Skeletal muscle tissue (tissue), 4 donors: ENCODE data around the gene GRPR. TPM values are rescaled to one million over a fixed set of nuclear protein-coding genes. Genes with fewer than 3 reads are reported as not detected.
"Not testable (repeated sequence)": the region's sequence is repeated elsewhere in the genome, so short reads cannot be mapped to it uniquely, and the experiment has no call there.

ENCODE experiments used
- H3K27ac ChIP-seq: one replicate; pipeline ENCODE4 v1.7.0; 2013; ENCODE audit warnings: mild to moderate bottlenecking, low read depth, low read length, inconsistent platforms
- H3K27me3 ChIP-seq, 3 donors: one replicate each; pipeline ENCODE4 v1.7.0; 2013; ENCODE audit warnings: low read length in 3 of 3; ENCODE audit not compliant: control insufficient read depth in 3 of 3, insufficient read depth in 3 of 3
- H3K36me3 ChIP-seq, 3 donors: one replicate each; pipeline ENCODE4 v1.7.0; 2013; ENCODE audit warnings: low read length in 3 of 3; ENCODE audit not compliant: control insufficient read depth in 3 of 3, insufficient read depth in 3 of 3
- H3K4me1 ChIP-seq, 3 donors: one replicate each; pipeline ENCODE4 v1.7.0; 2013; ENCODE audit warnings: low read length in 3 of 3, mild to moderate bottlenecking in 3 of 3; ENCODE audit not compliant: control insufficient read depth in 3 of 3, insufficient read depth in 3 of 3
- H3K4me3 ChIP-seq, 3 donors: one replicate each; pipeline ENCODE4 v1.7.0; 2013; ENCODE audit warnings: low read length in 3 of 3
- H3K9ac ChIP-seq, 3 donors: one replicate each; pipeline ENCODE4 v1.7.0; 2013; ENCODE audit warnings: low read length in 3 of 3, mild to moderate bottlenecking in 3 of 3, moderate library complexity in 2 of 3, low read depth in 1 of 3
- H3K9me3 ChIP-seq, 3 donors: one replicate each; pipeline ENCODE4 v1.7.0; 2013; ENCODE audit warnings: low read length in 3 of 3; ENCODE audit not compliant: control insufficient read depth in 3 of 3
- total RNA-seq: library from RNA; depleted of rRNA; stranded (reverse); fragments of >200 nt; gene quantifications from one replicate; pipeline ENCODE4 v1.2.3, GENCODE V29; 2014
- donor health status: Osteomylitis.

Gene GRPR
- total RNA-seq, 1 donor from 2014 or later = 1.0 TPM

DNA sequence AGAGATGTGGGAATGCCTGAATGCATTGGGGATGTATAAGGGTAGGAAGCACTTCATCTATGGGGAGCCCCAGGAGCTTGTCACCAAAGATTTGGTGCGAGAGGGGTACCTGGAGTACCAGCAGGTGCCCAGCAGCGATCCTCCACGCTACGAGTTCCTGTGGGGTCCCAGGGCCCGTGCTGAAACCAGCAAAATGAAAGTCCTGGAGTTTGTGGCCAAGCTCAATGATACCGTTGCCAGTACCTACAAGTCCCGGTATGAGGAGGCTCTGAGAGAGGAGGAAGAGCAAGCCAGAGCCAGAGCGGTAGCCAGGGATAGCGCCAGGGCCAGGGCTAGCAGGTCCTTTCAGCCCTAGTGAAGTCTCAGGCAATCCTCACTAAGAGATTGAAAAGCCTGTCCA is 47.7 kb downstream of the GRPR start:
- H3K27me3 ChIP-seq = peaks cover 0 to 3% (median 0%) of the 10 kb centered on the region in 3 donors
- H3K4me1 ChIP-seq = no peaks in the 10 kb centered on the region
- no peaks in the 10 kb centered on the region for H3K36me3 ChIP-seq
- H3K4me3 ChIP-seq = no peak overlapping the region
- H3K27ac ChIP-seq = no peak overlapping the region
- peaks cover 0 to 5% (median 0%) of the 10 kb centered on the region in 3 donors for H3K9me3 ChIP-seq
- no peak overlapping the region for H3K9ac ChIP-seq

DNA sequence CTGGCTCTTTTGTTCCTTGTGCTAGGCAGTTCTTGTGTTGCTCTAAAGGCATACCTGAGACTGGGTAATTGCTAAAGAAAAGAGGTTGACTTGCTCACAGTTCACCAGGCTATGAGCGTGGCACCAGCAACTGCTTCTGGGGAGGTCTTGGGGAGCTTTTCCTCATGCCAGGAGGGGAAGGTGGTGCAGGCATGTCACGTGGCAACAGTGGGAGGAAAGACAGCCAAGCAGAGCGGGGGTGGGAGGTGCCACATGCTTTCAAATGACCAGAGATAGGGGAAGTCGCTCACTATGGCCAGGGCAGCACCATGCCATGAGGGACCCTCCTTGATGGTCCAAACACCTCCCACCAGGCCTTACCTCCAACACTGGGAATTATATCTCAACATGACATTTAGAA is 48.6 kb downstream of the GRPR start:
- Histone ChIP-seq H3K36me3 (no peaks in the 10 kb centered on the region), H3K4me1 (no peaks in the 10 kb centered on the region), H3K4me3 (no peak overlapping the region), H3K27ac (no peak overlapping the region), H3K27me3 (peaks cover 0 to 3% (median 0%) of the 10 kb centered on the region in 3 donors), H3K9me3 (peaks cover 0 to 5% (median 0%) of the 10 kb centered on the region in 3 donors), H3K9ac (no peak overlapping the region)

DNA sequence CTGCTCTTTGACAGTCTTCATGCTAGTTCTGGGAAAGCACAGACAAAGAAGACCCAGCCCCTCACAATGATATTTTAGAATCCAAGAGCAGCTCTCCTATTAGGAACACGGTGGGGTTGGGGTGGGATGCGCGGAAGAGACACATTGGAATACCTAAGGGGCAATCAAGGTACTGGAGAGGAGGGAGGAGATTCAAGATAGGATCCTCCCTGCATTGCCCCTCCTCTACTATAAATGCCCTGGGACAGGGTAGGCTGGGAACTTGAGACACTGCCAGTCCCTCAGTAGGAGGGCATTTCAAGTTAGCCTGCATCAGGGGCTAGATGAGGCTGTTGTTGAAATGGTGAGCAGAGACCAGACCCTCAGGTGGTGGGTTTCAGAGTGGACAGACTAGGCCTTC is 49.0 kb downstream of the GRPR start:
- Histone ChIP-seq H3K4me3 (no peak overlapping the region), H3K27ac (no peak overlapping the region), H3K4me1 (no peaks in the 10 kb centered on the region), H3K36me3 (no peaks in the 10 kb centered on the region), H3K9ac (no peak overlapping the region), H3K9me3 (peaks cover 0 to 5% (median 0%) of the 10 kb centered on the region in 3 donors), H3K27me3 (peaks cover 0 to 3% (median 0%) of the 10 kb centered on the region in 3 donors)

DNA sequence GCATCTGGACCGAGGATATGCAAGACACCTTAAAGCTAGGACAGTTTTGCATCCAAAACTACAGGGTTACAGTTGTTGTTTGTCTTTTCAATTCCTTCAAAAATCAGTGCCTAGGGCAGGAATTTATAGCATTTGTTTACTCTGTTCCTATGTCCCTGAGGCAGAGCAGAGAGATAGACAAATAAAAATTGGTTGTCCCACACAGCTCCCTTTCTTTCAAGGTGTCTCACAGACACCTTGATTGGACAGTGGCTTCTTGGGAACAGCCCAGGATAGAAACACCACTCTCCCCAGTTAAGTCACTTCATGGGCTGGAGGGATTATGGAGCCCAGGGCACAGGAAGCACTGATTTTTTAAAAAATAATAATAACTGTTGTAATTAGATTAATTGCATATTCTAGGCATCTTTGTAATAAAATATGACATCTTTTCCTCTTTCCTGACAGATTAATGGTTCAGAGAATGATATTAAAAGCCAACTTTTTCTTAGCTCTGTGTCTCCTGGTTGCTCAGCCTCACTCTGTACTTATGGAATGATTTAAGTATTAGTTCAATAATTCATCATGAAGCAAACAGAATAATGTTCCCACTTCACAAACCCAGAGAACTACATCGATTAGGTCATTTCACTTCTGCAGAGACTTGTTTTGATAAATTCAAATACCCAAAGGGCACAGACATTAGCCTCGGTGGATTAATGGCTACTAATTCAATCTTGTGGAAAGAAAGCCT is 52.1 kb downstream of the GRPR start:
- no peak overlapping the region for H3K9ac ChIP-seq
- no peak overlapping the region for H3K4me3 ChIP-seq
- peaks cover 0 to 3% (median 0%) of the 10 kb centered on the region in 3 donors for H3K27me3 ChIP-seq
- H3K9me3 ChIP-seq = peaks cover 0 to 5% (median 0%) of the 10 kb centered on the region in 3 donors
- H3K27ac ChIP-seq = no peak overlapping the region
- no peaks in the 10 kb centered on the region for H3K36me3 ChIP-seq
- no peaks in the 10 kb centered on the region for H3K4me1 ChIP-seq

DNA sequence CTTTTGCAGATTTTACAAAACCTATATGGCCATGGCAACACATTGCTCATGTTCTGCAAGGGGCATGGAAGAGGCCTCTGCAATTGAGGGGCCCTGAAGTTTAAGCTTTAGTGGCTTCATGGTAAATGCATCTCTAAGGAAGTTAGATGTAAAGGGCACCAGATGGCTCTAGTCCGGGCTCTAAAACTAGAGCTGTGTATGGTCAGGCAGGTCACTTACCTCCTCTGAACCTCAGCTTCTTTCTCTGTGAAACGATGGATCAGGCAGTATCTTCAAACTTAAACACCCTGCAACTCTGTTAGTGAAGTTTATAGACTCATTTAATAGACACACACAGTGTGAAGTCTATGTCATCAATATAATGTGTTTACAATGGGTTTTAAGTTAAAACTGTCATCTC is 53.9 kb downstream of the GRPR start:
- no peak overlapping the region for H3K9ac ChIP-seq
- peaks cover 0 to 5% (median 0%) of the 10 kb centered on the region in 3 donors for H3K9me3 ChIP-seq
- H3K36me3 ChIP-seq = no peaks in the 10 kb centered on the region

DNA sequence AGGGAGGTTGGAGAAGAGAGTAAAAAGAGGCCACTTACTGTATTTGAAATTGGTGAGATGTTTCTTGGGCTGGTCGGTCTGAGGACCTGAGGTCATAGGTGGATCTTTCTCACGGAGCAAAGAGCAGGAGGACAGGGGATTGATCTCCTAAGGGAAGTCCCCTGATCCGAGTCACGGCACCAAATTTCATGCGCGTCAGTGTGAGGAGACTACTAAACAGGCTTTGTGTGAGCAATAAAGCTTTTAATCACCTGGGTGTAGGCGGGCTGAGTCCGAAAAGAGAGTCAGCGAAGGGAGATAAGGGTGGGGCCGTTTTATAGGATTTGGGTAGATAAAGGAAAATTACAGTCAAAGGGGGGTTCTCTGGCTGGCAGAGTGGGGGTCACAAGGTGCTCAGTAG is 60.5 kb downstream of the GRPR start:
- H3K9me3 ChIP-seq, H3K27ac ChIP-seq, H3K27me3 ChIP-seq, H3K9ac ChIP-seq, H3K4me3 ChIP-seq, H3K36me3 ChIP-seq, H3K4me1 ChIP-seq: not testable (repeated sequence)

More for the DNA sequence above, 53.9 kb downstream of the GRPR start:
- H3K4me1 ChIP-seq = no peaks in the 10 kb centered on the region
- no peak overlapping the region for H3K27ac ChIP-seq
- H3K27me3 ChIP-seq = no peaks in the 10 kb centered on the region
- H3K4me3 ChIP-seq = no peak overlapping the region

DNA sequence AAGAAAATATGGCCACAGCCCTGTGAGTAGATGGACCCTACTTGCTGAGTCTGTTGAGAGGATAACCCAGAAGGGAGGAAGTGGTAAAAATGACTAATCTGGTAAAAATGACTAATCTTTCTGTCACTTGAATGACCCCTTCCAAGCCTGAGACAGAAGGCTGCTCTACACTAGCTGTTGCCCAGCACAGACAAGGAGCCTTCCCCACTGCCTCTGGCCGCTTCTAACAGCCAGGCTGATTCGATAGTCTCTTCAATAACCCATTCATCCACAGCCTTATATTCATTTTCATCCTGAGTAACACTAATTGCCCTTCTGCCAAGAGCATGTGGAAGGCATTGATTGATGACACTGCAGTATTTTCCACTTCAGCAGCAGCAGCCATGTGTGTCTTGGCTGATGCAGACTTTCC is 62.4 kb downstream of the GRPR start:
- H3K27me3 ChIP-seq = no peaks in the 10 kb centered on the region
- H3K9me3 ChIP-seq = no peaks in the 10 kb centered on the region
- H3K36me3 ChIP-seq = no peaks in the 10 kb centered on the region
- no peaks in the 10 kb centered on the region for H3K4me1 ChIP-seq
- H3K27ac ChIP-seq = no peak overlapping the region
- no peak overlapping the region for H3K9ac ChIP-seq
- no peak overlapping the region for H3K4me3 ChIP-seq

DNA sequence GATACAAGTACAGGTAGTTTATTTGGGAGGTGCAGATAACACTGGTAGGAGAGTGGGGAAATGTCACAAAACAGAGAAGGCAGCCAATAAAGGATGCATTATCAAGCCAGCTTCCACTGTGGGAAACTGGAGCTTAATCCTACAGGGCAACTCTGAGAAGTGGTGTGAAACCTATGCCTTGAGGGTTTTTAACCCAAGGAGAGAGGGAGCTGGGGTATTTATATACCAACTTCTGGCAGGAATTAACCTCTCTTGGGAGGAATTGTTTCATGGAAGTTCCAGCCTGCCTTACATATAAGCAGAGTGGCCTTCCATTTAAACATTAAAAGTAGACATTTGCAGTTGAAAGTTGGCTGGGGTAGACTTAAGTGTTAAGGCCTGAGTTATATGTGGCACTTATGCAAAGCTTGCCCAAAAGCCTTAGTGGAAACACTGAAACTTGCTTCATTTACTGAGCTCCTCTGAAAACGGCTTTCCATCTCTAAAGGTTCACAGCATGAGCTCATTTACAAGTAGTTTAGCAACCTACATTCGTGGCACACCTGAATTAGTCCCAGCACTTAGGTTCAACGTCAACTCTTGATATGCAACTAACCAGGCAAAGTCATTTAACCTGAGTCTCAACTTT is 63.1 kb downstream of the GRPR start:
- no peak overlapping the region for H3K9ac ChIP-seq
- H3K27ac ChIP-seq = no peak overlapping the region
- no peaks in the 10 kb centered on the region for H3K9me3 ChIP-seq
- H3K4me3 ChIP-seq = no peak overlapping the region
- no peaks in the 10 kb centered on the region for H3K27me3 ChIP-seq
- H3K36me3 ChIP-seq = no peaks in the 10 kb centered on the region
- no peaks in the 10 kb centered on the region for H3K4me1 ChIP-seq

DNA sequence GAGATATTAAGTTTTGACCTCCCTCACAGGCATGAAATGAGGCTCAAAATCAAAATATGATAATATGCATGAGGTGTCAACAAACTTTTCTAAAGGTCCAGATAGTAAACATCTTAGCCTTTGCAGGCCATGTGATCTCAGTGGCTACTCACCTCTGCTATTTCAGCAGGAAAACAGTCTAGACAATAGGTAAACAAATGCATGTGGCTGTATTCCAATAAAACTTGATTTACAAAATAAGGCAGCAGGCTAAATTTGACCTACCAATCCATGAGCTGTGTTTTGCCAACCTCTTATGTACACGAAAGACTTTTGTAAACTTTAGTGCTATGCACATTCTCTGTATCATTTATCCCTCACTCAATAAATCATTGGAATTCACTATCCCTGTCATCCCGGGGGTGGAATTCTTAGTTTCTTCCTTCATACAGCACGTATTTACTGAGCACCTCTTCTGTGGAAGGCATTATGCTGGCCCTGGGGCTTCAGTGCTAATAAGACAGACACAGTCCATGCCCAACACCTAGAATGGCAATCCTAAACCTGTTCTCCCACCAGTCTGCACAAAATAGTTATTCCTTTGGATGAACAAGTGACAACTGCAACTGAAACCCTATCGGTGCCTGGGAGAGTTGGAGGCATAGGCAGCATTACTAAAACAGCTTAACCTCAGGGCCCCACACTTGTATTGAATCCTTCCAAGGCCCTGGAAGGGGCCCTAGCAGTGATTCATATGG is 63.8 kb downstream of the GRPR start:
- H3K9me3 ChIP-seq = no peaks in the 10 kb centered on the region
- H3K27me3 ChIP-seq = no peaks in the 10 kb centered on the region
- H3K4me1 ChIP-seq = no peaks in the 10 kb centered on the region
- H3K36me3 ChIP-seq = no peaks in the 10 kb centered on the region
- H3K4me3 ChIP-seq = no peak overlapping the region
- no peak overlapping the region for H3K9ac ChIP-seq
- no peak overlapping the region for H3K27ac ChIP-seq

DNA sequence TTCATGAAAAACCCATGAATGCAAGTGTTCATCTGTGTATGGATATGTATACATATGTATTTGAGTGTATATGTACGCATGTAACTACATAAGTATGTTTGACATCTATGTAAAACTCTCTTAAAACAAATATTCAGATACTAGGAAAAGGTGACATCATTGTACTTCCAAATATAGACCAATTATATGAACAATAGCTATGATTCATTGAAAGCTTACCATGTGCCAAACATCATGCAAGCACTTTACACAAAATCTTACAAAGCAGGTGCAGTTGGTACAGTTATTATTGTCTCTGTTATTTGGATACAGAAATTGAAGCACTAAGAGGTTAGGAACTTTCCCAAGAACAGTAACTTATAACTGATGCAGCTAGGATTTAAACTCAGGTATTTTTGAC is 65.3 kb downstream of the GRPR start:
- Histone ChIP-seq H3K27me3 (no peaks in the 10 kb centered on the region), H3K9me3 (no peaks in the 10 kb centered on the region), H3K4me3 (no peak overlapping the region), H3K4me1 (no peaks in the 10 kb centered on the region), H3K9ac (no peak overlapping the region), H3K27ac (no peak overlapping the region), H3K36me3 (no peaks in the 10 kb centered on the region)
